Hematopoietic multipotent progenitor cell treated with erythropoietin and hydrocortisone succinate and interleukin-3 and kit ligand, for 8 days (in vitro differentiated cells): Measurements from ENCODE around the gene TCF4.

Source experiments
- DNase-seq: peaks from one replicate; pipeline ENCODE4 v3.0.0-alpha.2; 2015

The TCF4 gene

DNA sequence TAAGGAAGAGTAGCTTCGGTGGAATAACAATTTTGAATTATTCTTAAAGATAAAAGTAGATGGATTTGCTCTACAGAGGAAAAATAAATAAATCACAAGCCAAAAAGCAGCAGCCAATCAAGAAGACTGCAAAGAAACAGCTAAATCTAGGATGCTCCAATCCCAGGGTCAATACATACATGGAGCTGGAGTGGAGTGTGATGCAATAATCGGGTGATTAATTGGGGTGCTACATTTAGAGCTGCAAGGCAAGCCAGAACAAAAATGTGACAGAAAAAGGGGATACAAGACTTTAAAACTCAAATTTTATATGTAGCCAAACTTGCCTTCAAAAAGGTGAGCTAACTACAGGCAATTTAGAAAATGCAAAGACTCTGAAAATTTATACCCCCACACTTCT, 215.8 kb downstream of the TCF4 start:
- no peak for DNase-seq

DNA sequence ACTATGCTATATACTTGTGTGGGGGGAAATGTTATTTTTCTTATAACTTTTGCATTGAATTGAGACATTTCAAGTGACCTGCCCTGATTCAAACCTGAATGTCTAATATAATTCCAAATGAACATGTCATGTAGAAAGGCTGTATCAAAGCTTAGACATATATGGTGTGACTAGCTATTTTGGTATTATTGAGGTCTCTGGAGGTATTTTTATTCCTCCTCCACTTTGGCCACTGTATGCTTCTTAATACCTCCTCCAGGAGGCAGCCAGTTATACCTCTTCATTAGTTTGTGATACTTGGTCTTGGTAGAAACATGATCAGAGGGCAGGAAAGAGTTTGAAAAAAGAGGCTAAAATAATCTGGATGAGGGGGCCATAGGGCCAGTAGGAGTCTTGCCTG, 217.1 kb downstream of the TCF4 start:
- no peak for DNase-seq

DNA sequence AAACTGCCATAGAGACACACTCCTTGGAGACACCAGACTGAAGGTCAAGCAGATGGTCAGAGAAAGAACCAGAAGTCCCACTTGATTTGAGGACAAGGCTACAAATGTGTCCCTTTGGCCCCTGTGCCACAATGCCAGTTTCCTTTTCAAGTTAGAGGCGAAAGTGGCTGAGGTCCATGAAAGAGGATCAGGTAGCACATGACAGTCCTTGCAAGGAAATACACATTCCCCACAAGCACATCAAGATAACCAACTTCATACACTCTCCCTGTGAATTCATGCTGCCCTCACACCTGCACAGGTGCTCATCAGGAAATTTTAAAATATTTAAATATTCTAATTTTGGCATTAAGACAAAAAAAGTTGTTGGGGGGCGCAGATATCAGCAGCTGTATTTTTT, 218.6 kb downstream of the TCF4 start:
- DNase-seq = no peak

DNA sequence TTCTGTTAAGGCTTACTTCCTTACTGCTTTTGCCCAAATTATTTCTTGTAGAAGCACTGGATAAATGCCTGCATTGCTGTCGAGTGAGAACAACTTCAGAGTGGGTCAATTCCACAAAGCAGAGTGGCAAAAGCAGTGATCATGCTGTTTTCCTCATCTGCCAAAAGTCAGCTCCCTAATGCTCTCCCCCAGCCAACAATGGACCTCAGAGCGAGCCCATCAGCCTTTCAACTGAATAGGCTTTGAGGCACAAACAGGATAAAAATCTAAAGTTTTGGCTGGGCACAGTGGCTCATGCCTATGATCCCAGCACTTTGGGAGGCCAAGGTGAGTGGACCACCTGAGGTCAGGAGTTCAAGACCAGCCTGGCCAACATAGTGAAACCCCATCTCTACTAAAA, 222.7 kb downstream of the TCF4 start:
- DNase-seq = no peak

DNA sequence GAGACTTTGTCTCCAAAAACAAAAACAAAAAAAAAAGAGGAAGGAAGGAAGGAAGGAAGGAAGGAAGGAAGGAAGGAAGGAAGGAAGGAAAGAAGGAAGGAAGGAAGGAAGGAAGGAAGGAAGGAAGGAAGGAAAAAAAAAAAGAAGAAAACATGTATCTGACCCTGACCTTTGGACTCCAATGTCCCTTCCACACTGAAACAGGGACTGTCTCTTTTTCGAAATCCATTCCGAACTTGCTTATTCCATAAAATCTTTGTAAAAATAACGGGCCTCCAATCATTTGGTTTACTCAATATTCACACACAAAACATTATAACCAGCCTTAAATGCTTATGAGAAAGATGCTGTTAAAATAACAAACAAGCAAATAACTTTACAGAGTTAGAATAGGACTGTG, 225.7 kb downstream of the TCF4 start:
- DNase-seq = no peak

DNA sequence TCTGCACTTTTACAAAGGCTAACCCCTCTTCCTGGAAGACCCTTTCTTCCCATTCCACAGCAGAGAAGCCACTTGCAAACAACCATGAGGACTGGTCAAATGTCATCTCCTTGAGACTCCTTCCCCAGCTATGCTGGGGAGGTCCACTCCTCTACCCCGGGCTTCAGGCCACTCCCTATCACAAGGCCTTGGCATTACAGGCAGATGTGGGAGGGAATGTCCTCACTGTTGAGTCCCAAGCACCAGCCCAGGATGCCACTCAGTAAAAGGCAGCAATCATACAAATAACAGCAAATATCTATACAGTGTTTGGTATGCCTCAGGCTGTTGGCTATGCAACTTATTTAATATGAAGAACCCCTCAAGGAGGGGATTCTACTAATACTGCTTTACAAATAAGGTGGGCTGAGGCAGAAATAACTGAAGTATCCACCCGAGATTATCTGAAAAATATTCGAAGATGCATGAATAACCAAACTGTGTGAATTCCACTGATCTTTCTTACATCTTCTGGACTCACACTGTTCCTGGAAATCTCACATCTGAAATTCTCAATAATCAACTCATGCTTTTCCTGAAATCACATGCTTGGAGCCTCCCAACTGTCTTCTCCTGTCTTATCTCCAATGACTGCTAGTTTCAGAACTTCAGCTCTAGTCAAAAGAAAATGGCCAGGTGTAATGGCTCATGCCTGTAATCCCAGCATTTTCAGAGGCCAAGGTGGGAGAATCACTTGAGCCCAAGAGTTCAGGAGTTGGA, 226.3 kb downstream of the TCF4 start:
- DNase-seq = peak; percentile 25

DNA sequence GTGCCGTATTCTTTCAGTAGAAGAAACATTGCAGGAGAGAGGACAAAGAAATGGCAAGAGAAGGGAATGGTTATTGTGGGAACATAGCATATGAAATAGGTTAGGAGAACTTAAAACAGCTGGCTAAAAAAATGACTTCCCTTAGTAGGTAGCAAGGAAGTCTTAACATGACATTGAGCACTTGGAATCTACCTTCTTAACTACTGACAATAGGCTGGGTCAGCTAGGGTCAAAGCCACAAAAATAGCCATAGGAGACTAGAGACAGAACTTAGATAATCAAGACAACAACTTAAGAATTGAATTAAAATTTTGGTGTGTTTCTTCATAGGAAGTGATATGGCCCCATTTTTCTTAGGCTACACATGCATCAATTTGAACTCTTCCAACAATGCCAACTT, 227.9 kb downstream of the TCF4 start:
- no peak for DNase-seq

DNA sequence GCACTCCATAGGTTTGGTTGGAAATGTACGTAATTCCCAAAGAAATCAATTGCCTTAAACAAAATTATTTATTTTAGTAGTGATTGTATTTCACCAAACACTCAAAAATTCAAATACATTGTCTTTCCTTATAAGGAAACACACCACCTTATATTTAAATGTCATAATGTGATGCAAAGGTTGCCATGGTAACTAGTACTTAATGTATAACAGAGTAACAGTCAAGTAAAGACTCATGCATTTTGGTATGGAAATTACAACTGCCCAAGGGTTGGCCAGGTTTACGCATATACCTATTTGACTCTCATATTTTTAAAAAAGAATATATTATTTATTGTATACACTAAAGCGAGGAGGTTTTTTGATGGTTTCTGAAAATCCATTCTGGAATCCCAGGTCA, 231.2 kb downstream of the TCF4 start:
- no peak for DNase-seq

DNA sequence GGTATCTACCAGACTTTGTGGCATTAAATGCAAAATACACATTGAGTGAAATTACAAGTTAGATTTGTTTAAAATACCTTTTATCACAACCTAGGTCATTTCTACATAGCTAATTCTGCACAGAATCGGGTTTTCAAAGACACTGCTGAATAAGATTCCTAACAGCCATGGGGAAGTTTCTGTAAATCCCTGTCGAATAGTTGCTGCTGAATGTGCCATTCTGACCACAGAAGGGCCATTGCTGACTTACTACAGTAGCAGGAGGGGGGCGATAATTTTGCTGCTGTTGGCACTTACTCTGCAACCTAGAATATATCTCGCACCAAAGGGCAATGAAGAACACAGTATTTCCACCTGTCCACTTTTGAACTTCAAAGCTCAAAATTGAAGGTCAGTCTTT, 232.8 kb downstream of the TCF4 start:
- DNase-seq = no peak

DNA sequence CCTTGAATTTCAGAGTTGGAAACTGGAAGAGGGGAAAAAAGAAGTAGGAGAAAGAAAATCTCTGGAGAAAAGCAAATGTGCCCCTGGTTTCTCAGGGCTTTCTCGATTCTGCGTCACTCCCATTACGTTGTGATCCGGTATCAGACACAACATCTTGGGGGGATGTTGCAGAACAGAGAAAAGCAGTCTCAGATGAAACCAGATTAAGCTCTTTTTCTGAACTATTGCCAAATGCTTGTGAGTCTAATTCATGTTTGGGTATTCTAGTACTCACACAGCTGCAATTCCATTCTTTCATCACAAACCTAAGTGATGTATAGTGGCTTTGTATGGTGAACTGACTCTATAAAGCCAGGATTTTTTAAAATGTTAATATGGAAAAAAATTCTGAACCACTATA, 233.2 kb downstream of the TCF4 start:
- no peak for DNase-seq

DNA sequence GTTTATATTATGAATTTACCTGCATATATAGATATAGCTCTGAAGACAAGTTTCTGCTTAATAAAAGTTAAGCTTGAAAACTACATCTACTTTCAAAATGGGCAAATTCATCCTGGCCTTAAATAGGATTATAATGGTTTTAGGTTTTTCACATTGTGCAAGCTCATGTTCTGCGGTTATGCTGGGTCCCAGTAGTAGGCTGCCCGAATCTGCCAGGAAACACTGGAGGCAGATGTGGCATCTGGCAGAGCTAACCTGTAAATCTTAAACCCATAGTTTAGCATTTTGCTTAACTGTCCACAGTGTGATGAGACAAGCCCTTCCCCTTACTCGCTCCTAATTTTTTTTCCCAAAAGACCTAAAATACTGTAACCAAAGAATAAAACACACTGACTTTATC, 234.2 kb downstream of the TCF4 start:
- DNase-seq = no peak

DNA sequence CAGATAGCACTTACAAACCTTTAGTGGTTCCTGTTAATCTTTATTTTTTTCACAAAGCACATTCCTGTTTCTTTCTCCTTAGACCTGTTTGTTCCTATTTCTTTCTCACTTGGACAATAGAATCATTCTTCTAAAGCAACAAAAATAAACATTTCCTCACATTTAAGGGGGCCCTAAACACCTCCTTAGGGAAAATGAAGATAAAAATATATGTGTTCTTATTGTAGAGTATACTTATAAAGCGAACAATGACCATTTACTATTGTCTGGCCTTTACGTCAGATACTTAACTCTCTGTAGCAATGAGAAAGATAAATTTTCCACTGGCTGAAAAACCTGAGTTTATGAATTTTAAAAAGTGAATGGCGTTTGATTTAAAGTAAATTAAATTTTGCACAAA, 234.6 kb downstream of the TCF4 start:
- no peak for DNase-seq

DNA sequence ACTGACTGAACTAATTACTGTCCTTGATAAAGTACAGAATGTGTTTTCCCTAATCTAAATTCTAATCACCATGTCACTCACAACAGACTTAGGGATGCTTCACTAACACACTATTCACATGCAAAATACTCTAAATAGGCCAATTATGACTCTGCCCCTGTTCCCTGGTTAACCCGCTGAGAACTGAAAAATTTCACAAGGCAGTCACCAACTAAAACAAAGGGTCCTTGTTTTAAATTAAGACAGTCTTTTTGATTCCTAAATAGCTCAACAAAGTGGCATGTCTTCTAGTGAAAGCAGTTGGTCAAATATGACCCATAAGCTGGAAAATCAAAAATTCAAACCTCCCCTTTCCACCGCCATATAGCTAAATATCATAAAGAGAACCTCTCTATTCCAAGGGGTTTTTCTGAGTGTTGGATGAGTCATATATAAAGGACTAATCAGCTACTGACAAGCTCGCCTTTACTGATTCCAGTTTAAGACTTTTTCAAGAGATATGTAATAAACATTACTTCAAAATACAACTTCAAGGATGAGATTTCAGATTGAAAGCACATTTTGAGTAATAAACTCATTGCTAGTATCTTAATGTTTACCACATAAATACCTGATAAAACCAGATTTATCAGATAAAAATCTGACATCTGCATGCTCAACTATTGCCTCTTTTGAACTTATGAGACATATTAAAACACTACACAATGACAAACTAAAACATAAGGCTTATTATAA, 235.8 kb downstream of the TCF4 start:
- DNase-seq = no peak

DNA sequence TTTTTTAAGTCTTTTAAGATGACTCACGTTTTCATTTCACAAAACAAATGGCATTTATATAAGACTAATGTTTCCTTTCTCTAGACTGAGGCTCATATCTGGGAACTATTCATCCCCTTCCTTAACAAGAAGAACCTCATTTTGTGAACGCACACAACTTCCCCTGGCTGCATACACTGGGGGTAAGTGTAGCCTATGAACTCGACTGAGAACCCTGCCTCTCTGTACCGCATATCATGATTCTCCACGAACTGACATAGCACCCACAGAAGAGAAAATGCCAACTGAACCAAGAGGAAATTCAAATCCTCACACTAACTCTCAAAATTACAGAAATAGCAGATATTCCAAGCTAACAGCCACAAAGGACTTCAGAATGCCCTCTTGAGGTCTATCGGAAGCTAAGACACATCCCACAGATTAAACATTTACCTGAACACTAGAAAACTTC, 236.7 kb downstream of the TCF4 start:
- DNase-seq = no peak

DNA sequence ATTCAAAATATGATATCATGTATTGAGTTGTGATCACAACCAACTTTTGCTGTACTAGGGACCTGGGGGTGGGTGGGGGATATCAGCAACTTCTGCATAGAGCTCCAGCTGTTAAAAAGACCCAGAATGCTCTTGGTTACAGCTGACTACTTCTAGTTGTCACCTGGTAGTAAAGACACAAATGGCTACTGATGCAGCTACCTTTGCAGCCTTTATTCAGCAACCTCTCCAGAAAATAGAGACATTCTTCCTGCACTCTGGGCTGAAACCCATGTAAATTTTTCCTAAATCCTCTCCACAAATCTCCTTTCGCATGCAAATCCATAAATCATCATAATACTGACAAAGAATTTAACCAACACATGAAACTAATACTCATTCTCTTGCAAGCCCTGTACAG, 238.3 kb downstream of the TCF4 start:
- no peak for DNase-seq

DNA sequence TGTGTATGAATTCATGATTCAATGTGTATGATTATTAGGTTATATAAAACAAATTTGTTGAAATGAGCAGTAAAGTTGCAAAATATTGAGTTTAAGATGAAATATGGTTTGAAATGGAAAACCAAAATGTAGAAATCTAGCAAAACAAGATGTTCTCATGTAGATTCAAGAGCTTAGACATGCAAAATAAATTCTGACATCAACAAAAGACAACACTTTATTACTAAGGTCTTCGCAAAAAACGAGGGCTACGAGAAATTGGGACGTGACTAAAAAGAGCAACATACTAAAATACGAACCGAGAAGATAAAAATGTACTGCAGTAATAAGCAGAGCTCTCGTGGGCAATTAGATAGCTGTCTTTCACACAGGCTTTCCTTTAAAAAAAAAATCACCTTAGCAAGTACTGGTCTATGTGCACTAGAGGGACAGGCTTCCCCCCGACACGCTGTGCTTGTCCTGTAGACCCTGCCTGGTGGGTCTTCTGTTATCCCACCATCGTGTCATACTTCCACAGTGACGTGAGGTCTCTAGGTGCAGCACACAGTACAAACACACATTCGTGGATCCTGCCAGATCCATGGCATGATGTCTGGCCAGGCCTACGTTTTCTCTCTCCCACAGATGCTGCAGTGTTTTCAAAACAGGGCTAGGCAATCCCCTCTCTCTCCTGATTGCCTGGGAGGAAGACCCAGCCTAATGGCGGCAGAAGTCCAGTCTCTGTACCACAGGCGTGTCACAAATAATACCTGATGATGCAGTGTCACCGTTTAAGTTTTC, 240.8 kb downstream of the TCF4 start:
- DNase-seq = no peak

DNA sequence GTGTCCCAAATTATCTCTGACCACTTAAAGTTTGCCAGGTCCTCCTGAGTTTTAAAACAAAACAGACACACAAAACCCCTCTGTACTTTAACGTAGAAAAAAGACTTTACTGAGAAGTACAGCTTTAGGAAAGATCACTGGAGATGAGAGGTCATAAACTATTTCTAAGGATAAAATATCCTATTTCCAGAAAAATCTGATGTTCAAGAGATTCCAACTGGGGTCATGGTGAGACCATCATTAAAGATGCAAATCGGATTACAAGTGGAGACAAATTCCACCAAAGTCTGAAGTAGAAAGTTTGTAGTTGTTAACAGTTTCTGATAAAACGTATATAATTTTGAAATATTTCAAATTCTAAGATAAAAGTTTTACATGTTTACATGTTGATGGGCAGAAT, 241.6 kb downstream of the TCF4 start:
- no peak for DNase-seq

DNA sequence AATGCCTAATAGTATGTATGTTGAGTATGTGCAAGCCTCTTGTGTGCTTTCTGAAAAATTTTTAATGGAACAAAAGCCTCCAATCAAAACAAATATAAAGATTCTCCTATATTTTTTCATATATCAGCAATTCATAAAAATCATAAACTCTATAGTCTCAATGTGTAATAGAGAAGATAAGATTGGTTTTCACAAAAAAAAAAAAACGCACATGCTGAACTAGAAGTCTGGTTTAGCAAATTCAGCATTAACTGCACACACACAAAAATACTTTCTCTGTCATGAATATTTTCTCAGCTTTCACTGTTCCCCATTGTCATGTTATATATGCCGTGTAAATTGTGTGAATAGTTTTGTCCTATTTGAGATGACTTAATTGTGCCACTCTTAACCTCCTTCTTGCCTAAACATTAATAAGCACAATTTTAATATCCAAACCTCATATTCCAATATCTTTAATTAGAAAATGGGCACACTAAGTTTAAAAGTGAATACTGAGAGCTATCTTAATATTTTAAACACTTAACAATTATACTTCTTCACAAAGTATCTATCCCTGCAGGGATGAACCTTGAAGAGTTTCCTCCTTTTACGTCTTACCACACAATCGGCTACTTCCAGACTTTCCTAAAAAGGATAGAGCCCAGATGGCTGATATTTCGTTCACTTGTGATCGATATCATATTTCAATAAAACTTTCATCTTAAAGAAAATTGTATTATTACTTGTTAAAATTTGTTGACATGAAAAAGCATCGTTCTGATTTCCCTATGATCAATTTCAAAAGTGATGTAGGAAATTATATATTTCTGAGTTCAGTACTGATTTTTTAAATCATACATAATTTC, 242.7 kb downstream of the TCF4 start:
- no peak for DNase-seq

DNA sequence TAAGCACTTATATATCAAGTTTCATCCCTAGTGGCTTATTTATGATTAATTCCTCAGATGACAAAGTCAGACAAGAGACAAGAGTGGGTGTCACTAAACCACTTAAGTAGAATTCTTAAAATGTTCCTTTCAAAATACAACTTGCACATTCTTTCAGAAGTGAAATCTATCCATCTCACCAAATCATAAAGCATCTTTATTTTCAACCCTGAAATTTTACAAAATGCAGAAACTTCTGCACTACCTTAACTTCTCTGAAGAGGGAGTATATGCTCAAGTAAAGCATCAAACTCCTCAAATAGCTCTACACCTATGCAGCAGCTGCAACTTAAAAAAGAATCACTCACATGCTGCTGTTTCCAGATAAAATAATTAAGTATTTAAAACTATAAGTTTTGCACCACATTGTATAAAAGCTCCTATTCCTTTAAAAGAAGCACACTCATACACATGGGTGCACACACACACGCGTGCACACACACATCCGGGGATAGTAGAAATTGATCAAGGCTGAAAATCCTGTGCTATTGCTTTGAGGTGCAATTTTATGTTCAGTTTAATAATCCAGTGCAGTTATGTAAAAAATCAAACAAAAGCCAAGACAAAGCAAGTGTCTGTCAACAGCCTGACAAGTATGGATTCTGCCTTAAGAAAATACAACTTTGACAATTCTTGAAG, 244.5 kb downstream of the TCF4 start:
- DNase-seq = peak; percentile 29

DNA sequence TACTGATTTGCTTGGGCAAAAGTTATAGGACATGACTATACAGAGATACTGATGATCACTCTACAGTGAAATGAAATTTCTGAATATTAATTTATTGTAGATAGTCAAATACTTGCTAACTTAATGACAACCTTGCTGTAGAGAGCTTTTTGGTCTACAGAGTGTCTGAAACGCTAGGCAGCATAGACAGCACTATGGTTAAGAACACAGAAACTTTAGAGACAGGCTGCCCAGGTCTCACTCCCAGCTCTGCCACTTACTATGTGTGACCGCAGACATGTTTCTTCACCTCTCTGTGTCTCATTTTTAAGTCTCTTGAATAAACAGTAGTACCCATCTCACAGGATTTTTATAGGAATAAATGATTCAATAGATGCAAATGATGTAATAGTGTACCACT, 247.0 kb downstream of the TCF4 start:
- DNase-seq = no peak

DNA sequence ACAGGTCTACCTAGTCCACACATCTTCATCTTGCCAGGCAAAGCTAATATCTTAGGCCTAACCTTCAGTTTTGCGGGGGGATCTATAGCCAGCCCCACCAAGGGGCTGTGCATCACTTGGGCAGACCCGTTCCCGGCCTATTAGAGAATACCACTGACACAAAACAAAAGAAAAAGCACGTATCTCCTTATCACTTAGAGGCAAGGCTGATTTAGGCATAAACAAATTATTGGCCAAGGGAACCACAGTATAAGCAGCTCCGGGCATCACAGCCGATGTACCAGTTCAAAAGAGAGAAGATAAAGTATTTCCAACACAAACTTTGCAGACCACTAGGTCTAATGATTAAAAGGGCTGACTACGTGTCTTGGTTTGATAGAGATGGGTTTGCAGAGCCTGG, 248.0 kb downstream of the TCF4 start:
- no peak for DNase-seq

DNA sequence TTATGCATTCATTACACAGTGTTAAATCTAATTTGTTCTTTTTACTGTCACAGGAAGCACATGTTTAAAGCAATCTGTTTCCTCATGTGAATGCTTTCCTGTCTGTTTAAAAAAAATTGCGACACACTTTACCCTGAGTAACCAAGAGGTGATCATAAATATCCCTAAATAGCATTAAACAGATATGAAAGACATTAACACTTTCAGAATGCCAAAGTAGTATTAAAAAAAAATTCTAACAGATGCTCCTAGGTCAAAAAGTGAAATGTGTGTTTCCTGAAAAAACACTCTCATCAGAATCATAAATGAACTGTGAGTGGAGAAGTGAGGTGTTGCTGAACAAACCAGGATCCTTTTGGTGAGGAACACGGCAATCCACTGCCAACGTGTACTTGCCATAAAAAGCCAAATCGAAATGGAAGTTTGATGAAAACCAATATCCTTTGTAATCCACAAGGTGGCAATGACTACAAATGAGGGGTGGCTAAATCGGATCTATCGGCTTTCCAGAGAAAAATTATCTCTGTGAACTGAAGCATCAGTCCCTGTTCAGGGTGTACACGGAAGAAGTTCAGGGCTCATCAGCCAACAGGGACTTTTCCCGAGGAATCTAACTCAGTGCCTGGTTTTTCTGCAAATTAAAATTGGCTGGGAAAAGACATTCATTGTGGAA, 248.9 kb downstream of the TCF4 start:
- no peak for DNase-seq
